Measurements from ENCODE around the gene OSBPL10. TPM values are rescaled to one million over a fixed set of nuclear protein-coding genes. Genes with fewer than 3 reads are reported as not detected.

The OSBPL10 gene
- total RNA-seq, 1 donor from 2014 or later = 8.9 TPM

DNA sequence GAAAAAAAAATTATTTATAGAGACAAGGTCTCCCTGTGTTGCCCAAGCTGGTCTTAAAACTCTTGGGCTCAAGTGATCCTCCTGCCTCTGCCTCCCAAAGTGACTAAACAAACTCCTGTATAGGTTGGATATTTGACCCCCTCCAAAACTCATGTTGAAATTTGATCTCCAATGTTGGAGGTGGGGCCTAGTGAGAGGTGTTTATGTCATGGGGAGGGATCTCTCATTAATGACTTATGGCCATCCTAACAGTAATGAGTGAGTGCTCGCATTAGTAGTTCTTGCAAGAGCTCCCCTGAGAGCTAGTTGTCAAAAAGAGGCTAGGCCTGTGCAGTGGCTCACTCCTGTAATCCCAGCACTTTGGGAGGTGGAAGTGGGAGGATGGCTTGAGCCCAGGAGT is 307.1 kb downstream of the OSBPL10 start:
- no peak for DNase-seq (ENCODE audit: low read depth in 2 of 2)

- DNase-seq (ENCODE audit: low read depth in 2 of 2) = no peak
Measured at GRCh38 chr3:31671976-31672375, 309.1 kb downstream of the OSBPL10 start.

DNA sequence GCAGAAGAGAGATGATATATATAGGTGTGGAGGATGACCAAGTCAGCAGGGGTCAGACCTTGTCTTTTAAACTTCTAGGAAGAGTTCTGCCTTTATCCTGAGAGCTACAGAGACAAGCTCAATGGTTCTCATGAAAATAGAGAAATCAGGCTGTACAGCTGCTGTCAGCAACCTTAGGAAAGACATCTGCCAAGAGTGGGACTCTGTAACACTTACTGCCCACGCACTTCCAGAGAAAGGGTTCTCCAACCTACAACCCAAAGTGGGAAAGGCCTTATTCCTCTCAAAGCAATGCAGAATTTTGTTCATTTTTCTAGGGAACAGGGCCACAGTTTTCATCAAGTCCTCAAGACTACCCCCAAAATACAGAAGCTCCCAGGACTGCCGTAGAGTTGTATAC is 309.6 kb downstream of the OSBPL10 start:
- no peak for DNase-seq (ENCODE audit: low read depth in 2 of 2)

DNA sequence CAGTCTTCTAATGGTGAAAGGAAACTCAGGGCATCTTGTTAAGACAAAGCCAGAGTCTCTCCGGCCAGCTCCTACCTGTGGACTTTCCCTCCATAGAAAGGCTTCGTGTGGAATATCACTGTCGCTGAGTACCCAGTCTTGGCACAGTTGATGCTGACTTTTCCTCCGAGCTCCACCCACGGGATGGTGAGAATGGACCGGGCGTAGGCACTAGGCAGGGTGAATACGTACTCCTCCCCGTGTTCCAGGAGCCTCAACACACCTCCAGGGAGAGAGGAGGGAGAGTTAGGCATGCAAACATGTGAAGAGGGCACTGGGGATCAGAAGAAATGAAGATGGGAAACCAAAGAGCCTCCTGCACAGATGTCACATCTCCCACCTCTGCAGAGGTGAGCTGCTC is 310.3 kb downstream of the OSBPL10 start:
- DNase-seq (ENCODE audit: low read depth in 2 of 2) = no peak

GRCh38 chr3:31670136-31670535 is 310.9 kb downstream of the OSBPL10 start:
- DNase-seq (ENCODE audit: low read depth in 2 of 2) = peak; percentile 29 to 63

DNA sequence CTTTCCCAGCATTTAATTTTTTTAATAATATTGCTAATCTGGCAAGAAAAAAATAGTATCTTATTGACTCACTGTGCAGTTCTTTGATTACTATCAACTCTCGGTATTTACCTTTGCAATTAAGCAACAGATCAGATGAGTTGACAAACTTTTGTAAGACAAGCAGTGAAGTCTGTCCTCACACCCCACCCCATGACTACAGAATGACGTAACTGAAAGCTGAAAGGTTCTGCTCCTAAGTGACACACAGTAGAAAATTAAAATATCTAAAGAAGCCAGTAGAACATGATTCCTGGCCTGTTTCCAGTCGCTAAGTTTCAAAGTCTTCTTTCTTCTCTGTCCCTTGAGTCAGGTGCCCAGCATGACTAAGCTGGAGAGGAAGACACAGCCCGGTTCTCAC is 312.8 kb downstream of the OSBPL10 start:
- no peak for DNase-seq (ENCODE audit: low read depth in 2 of 2)

DNA sequence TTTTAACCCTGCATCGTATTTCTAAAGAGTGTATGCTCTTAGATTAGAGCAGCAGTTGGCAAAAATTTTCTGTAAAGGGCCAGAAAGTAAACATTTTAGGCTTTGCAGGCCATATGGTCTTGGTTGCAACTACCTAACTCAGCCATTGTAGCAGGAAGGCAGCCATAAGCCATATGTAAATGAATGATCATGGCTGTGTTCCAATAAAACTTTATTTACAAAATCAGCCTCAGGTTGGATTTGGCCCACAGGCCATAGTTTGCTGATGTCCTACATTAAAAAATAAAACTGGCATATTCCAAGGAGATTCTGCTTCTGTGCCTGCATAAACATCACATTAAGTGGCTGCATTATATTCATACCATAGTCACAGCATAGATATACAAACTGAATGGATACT is 313.5 kb downstream of the OSBPL10 start:
- DNase-seq (ENCODE audit: low read depth in 2 of 2) = no peak

- no peak for DNase-seq (ENCODE audit: low read depth in 2 of 2)
Measured at GRCh38 chr3:31664031-31664430, 317.0 kb downstream of the OSBPL10 start.

DNA sequence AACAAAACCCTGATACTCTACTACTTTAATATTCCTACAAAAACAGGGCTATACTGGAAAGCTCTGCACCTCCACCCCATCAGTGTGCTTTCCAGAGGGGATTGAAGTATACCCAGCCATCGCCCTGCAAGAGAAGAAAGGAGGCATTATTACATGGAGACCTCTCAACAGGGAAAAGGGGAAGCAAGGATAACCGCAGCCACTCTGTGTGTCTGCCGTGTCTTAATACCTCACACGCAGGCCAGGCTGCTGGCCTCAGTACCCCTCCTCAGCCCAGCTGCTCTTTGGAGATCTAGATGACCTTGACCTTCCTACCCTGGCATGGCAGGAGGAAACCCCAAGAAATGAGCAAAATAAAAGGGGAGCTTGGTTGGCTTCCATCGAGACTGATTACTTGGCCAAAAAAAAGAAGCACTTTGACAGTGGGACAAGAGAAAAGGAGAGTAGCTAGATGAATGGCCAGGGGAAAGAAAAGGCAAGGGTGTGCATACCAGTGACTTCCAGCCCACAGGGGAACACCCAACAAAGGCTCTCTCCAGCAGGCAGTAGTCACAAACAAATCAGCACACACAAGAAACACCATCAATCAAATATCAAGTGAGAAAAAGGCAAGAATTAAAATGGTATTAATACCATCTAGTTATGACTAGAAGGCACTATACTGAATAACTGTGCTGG is 318.9 kb downstream of the OSBPL10 start:
- DNase-seq (ENCODE audit: low read depth in 2 of 2) = no peak

DNA sequence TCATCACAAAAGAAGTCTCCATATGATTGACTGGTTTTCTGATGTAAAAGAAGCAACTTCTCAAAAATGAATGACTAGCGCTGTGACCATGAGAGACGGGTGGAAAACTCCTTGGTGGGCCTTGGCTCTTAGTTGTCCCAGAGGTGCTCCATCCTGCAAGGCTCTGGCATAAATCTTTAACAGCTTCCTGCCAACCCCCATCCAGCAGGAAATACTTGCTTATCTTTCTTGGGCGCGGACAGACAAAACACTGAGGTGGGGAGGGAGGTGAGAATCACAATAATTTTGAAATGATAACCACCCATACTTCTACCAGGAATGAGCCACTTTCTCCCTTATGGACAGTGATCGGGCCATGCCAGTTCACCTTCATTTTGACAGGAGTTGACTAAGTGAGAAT is 319.8 kb downstream of the OSBPL10 start:
- DNase-seq (ENCODE audit: low read depth in 2 of 2) = peak in 1 of 2 donors; percentile 9

- DNase-seq (ENCODE audit: low read depth in 2 of 2) = no peak
Measured at GRCh38 chr3:31659246-31659645, 321.8 kb downstream of the OSBPL10 start.

DNA sequence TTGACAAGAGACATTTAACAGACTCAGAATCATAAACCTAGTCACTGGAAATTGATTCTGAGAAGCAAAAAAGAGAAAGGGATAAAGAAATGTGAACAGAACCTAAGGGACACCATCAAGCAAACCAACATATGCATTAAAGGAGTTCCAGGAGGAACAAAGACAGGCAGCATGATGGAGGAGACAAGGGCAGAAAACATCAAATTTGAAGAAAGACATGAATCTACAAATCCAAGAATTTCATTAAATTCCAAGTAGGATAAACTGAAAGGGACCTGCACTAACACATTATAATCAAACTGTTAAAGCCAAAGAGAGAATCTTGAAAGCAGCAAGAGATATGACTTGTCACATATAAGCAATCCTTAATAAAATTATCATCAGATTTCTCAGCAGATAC is 326.1 kb downstream of the OSBPL10 start:
- DNase-seq (ENCODE audit: low read depth in 2 of 2) = no peak

GRCh38 chr3:31653464-31653863 is 327.6 kb downstream of the OSBPL10 start:
- no peak for DNase-seq (ENCODE audit: low read depth in 2 of 2)

GRCh38 chr3:31652296-31652695 is 328.8 kb downstream of the OSBPL10 start:
- DNase-seq (ENCODE audit: low read depth in 2 of 2) = no peak

- DNase-seq (ENCODE audit: low read depth in 2 of 2) = no peak
Measured at GRCh38 chr3:31648286-31648968, 332.6 kb downstream of the OSBPL10 start.

DNA sequence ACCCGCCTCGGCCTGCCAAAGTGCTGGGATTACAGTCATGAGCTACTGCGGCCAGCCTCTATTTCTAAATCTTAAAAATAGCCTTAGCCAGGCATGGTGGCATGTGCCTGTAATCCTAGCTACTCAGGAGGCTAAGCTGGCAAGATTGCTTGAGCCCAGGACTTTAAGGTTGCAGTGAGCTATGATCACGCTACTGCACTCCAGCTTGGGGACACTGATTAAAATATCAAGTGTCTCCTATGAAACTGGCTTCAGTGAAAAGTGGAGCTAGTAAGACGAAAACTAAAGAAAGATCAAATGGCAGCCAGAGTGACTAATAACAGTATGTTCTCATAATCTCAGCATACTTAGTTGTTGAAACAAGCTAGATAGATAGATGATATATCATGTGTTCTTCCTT is 335.8 kb downstream of the OSBPL10 start:
- no peak for DNase-seq (ENCODE audit: low read depth in 2 of 2)

GRCh38 chr3:31639828-31640227 is 341.2 kb downstream of the OSBPL10 start:
- DNase-seq (ENCODE audit: low read depth in 2 of 2) = no peak

DNA sequence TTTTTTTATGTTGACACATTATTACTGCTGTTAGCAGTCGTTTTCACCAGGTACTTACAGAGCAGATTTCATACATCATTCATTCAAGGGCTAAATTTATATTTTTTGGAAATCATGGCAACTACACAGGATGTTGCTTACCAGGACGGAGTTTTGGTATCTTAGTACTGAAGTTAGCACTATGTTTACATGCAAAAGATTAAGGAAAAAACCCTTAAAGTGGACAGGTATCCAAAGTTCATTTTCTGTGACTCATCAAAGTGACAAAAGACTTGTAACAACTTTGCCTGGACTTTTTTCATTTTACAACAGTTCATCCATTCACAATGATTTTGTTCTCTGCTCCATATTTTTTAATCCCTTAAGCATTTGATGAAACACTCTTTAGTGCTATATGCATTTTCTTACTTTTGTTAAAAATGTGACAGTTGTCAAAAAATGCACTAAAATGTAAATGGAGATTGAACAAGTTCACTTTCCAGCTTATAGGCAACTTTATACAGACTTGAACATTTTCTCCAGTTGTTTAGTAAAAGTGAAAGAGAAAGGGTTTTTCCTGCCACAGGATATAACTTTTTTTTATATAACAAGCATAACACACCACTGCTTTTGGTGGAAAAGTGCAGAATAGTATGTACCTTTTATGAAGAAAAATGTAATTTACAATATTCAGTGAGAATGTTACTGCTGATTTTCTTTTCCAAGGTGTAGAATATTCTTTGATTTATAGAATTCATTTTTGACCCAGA is 344.2 kb downstream of the OSBPL10 start:
- DNase-seq (ENCODE audit: low read depth in 2 of 2) = peak; percentile 28 to 50

DNA sequence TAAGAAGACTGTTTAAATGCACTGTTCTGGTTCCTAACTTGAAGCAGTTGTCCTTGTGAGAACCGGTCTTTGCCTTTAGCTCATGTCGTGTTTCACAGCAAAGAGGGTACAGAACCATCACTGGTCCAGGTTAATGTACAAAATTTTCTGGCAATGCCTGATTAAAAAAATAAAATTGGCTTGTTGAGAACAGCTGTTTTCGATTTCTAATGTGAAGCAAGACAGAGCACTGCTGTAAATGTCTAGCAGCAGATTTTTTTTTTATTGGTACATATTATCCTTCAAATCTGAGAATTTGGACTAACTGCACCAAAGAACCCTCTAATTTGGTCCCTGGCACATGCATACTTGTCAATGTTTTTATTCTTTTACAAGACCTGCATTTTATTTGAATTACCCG is 345.0 kb downstream of the OSBPL10 start:
- no peak for DNase-seq (ENCODE audit: low read depth in 2 of 2)

DNA sequence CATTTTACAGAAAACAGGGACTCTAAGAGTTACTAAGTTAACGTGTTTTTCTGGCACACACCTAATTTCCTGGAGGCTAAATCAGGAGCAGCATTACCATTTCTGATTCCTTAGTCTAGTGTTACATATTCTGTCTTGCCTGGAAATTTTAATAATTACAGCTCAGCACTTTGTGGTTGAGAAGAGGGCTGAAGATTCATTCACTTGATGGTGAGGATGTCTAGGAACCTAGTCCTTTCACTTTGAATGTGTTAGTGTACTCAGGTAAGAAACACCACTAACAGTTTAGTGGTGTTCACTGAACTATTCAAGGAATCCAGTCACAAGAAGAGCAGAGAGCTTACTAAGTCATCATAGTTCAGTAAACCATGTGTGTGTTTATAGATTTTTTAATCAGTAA is 345.5 kb downstream of the OSBPL10 start:
- DNase-seq (ENCODE audit: low read depth in 2 of 2) = no peak

GRCh38 chr3:31634476-31634875 is 346.6 kb downstream of the OSBPL10 start:
- DNase-seq (ENCODE audit: low read depth in 2 of 2) = no peak

DNA sequence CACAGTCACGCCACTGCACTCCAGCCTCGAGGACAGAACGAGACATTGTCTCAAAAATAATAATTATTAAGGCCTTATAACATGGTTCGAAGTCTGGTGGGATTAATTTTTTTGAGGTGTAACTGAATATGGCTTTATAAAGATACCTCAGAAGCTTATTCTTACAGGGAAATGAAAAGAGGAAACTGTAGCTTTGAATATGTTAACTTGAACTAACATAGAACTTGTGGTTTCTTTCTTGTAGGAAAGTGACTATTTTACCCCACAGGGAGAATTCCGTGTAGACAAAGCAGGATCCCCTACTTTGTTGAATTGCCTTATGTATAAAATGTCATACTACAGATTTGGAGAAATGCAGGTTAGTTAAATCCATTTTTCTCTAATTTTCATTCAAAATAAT is 352.0 kb downstream of the OSBPL10 start:
- DNase-seq (ENCODE audit: low read depth in 2 of 2) = no peak

- no peak for DNase-seq (ENCODE audit: low read depth in 2 of 2)
Measured at GRCh38 chr3:31625358-31625757, 355.7 kb downstream of the OSBPL10 start.
